ENCODE data around the gene SLC45A3. TPM values are rescaled to one million over a fixed set of nuclear protein-coding genes. Genes with fewer than 3 reads are reported as not detected.
"Not testable (repeated sequence)": the region's sequence is repeated elsewhere in the genome, so short reads cannot be mapped to it uniquely, and the experiment has no call there.

The SLC45A3 gene
- total RNA-seq, result 10 to 100 TPM; 12.2 to 29.1 (median 17.0) TPM

GRCh38 chr1:205680073-205680851, at the start of gene SLC45A3:
SLC45A3 (minus strand) TSS chr1:205680509; CDS start chr1:205664656, 15,853 bp downstream.
- Histone ChIP-seq H3K36me3 (no peaks in the 10 kb centered on the region), H3K4me1 (peaks cover 0 to 49% (median 34%) of the 10 kb centered on the region in 4 donors), H3K27ac (peak within 1 kb of the TSS; percentile 67 to 87 (median 83)), H3K27me3 (no peaks in the 10 kb centered on the region), H3K4me3 (peak within 1 kb of the TSS; percentile 68 to 86 (median 73)), H3K9me3 (no peaks in the 10 kb centered on the region)
- in situ Hi-C loops (cut with MboI; ENCODE audit: low pct_ligation_motif_present in 1 of 4, low pct_unique_long_range_greater_than_20kb in 1 of 4, low sequenced_read_pairs in 3 of 4), result no loop called here
- WGBS, 2 donors (ENCODE audit: low coverage in 1 of 2), result 1% methylated on average over 48 of the region's 86 CpGs; no CpG with 5 or more reads in 1 of the 2 donors
- intact Hi-C loops (cut with DNase I; ENCODE audit: low total_unique reads), result no loop called here
- no peak for TF ChIP-seq CTCF (IDR thresholded peaks at IDR 0.05)
- TF ChIP-seq POLR2AphosphoS5 (IDR thresholded peaks at IDR 0.05), result peak in 1 of 3 donors; percentile 17
- peak; percentile 60 for DNase-seq

GRCh38 chr1:205726619-205727125, 46.4 kb upstream of the SLC45A3 start:
- H3K36me3 ChIP-seq, result peaks cover 0 to 38% (median 8%) of the 10 kb centered on the region in 4 donors
- DNase-seq, result no peak
- intact Hi-C loops (cut with DNase I; ENCODE audit: low total_unique reads) (no loop called here), in situ Hi-C loops (cut with MboI; ENCODE audit: low pct_ligation_motif_present in 1 of 4, low pct_unique_long_range_greater_than_20kb in 1 of 4, low sequenced_read_pairs in 3 of 4) (no loop called here)
- no peaks in the 10 kb centered on the region for H3K27me3 ChIP-seq
- H3K27ac ChIP-seq, result no peak overlapping the region
- no peaks in the 10 kb centered on the region for H3K9me3 ChIP-seq
- peaks cover 0 to 9% (median 2%) of the 10 kb centered on the region in 4 donors for H3K4me1 ChIP-seq
- H3K4me3 ChIP-seq, result no peak overlapping the region
- TF ChIP-seq CTCF (IDR thresholded peaks at IDR 0.05), result no peak
- TF ChIP-seq EP300 (IDR thresholded peaks at IDR 0.05; ENCODE audit: low read depth), result no peak
- no peak for TF ChIP-seq POLR2A (IDR thresholded peaks at IDR 0.05)
- no peak for TF ChIP-seq POLR2AphosphoS5 (IDR thresholded peaks at IDR 0.05)
- WGBS, 2 donors (ENCODE audit: low coverage in 1 of 2), result 66 to 81% methylated on average over 4 of the region's 4 CpGs

- 40 to 52% methylated on average over 1 of the region's 1 CpG for WGBS, 2 donors (ENCODE audit: low coverage in 1 of 2)
- Histone ChIP-seq H3K27ac (no peak overlapping the region), H3K4me1 (peaks cover 0 to 9% (median 2%) of the 10 kb centered on the region in 4 donors), H3K27me3 (no peaks in the 10 kb centered on the region), H3K36me3 (peaks cover 0 to 48% (median 13%) of the 10 kb centered on the region in 4 donors), H3K9me3 (no peaks in the 10 kb centered on the region), H3K4me3 (no peak overlapping the region)
- intact Hi-C loops (cut with DNase I; ENCODE audit: low total_unique reads), result no loop called here
- DNase-seq, result no peak
- no peak for TF ChIP-seq CTCF (IDR thresholded peaks at IDR 0.05)
- no peak for TF ChIP-seq EP300 (IDR thresholded peaks at IDR 0.05; ENCODE audit: low read depth)
- TF ChIP-seq POLR2A (IDR thresholded peaks at IDR 0.05), result no peak
- in situ Hi-C loops (cut with MboI; ENCODE audit: low pct_ligation_motif_present in 1 of 4, low pct_unique_long_range_greater_than_20kb in 1 of 4, low sequenced_read_pairs in 3 of 4), result no loop called here
Observed at GRCh38 chr1:205725514-205725913, 45.2 kb upstream of the SLC45A3 start.

GRCh38 chr1:205720740-205721139, 40.4 kb upstream of the SLC45A3 start:
- 97 to 100% methylated on average over 1 to 2 of the region's 2 CpGs for WGBS, 2 donors (ENCODE audit: low coverage in 1 of 2)
- intact Hi-C loops (cut with DNase I; ENCODE audit: low total_unique reads); H3K9me3 ChIP-seq; DNase-seq; in situ Hi-C loops (cut with MboI; ENCODE audit: low pct_ligation_motif_present in 1 of 4, low pct_unique_long_range_greater_than_20kb in 1 of 4, low sequenced_read_pairs in 3 of 4); H3K4me3 ChIP-seq; H3K27me3 ChIP-seq; H3K27ac ChIP-seq: not testable (repeated sequence)
- Histone ChIP-seq H3K36me3 (peaks cover 0 to 57% (median 22%) of the 10 kb centered on the region in 4 donors), H3K4me1 (peaks cover 0 to 22% (median 10%) of the 10 kb centered on the region in 4 donors)

Data from transverse colon (tissue), 4 donors.